ENCODE measurements around the gene SVBP.
A peak's percentile ranks its signal among the peaks of the same experiment; 100 is the strongest.

SVBP gene

DNA sequence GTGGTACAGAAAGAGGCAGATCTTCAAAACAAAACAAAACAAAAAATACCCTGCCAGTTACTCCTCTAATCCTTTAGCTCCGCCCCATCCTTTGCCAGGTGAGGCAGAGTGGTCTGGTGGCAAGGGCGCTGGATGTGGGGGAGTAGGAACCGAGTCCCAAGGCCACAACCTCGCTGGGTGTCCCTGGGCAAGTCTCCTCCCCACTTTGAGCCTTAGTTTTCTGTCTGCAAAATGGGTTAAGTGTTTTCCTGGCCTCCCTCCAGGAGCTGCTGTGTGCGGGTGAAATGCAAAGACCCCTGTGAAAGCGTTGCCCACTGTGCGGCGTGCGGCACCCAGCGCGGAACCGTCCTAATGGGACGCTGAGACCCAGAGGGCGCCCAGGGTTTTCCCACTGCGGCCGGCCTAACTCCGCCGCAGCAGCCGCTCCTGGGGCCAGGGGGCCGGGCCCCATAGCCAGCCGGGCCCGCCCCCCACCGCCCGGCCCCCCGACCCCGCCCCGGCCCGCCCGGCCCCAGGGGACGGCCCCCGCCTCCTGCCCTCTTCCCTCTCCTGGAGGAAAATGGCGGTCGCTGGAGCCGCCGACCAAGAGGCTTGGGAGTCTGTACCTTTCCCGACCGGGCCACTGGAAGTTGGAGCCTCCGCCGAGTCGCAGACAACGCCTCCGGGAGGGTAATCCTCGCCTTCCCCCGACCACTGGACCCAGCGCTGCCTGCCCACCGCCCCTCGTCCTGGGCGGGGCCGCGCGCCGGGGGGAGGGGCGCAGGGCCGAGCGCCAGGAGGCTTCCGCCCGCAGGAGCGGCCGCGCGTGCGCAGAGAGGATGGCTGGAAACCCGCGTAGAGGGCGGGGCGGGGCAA lies at the start of gene SVBP, which contains the start of gene ERMAP:
Gene SVBP, minus strand, starts transcription at position 813 of the 855 bp plus-strand sequence. CDS start 853 bp downstream, outside the sequence.
Gene ERMAP, plus strand, starts transcription at position 538 of the 855 bp plus-strand sequence. CDS start 13,327 bp downstream, outside the sequence.
- H3K4me3 ChIP-seq (ENCODE audit: low read length), result peak within 1 kb of the TSS; percentile 89
- no peaks in the 10 kb centered on the region for H3K36me3 ChIP-seq (replicated peaks; ENCODE audit: insufficient read depth, low read length)
- peak within 1 kb of the TSS; percentile 75 for H3K27ac ChIP-seq (ENCODE audit: low read length)
- no peaks in the 10 kb centered on the region for H3K79me2 ChIP-seq (ENCODE audit: low read length)
- H2AFZ ChIP-seq (ENCODE audit: low read length), result peak within 1 kb of the TSS; percentile 98
- H3K9me3 ChIP-seq (replicated peaks; ENCODE audit: insufficient read depth, low read length), result no peaks in the 10 kb centered on the region
- TF ChIP-seq EZH2phosphoT487 (IDR thresholded peaks at IDR 0.05; ENCODE audit: low read length) (no peak), EZH2 (optimal IDR thresholded peaks at IDR 0.05; ENCODE audit: low read depth, low read length) (no peak)
- TF ChIP-seq, protein P1, sequence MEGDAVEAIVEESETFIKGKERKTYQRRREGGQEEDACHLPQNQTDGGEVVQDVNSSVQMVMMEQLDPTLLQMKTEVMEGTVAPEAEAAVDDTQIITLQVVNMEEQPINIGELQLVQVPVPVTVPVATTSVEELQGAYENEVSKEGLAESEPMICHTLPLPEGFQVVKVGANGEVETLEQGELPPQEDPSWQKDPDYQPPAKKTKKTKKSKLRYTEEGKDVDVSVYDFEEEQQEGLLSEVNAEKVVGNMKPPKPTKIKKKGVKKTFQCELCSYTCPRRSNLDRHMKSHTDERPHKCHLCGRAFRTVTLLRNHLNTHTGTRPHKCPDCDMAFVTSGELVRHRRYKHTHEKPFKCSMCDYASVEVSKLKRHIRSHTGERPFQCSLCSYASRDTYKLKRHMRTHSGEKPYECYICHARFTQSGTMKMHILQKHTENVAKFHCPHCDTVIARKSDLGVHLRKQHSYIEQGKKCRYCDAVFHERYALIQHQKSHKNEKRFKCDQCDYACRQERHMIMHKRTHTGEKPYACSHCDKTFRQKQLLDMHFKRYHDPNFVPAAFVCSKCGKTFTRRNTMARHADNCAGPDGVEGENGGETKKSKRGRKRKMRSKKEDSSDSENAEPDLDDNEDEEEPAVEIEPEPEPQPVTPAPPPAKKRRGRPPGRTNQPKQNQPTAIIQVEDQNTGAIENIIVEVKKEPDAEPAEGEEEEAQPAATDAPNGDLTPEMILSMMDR (IDR thresholded peaks at IDR 0.05; ENCODE audit: low read length), result no peak
- no peaks in the 10 kb centered on the region for H4K20me1 ChIP-seq (ENCODE audit: insufficient read depth, low read length)
- H3K9me2 ChIP-seq (replicated peaks; ENCODE audit: insufficient read depth, low read length), result no peaks in the 10 kb centered on the region
- H3K9ac ChIP-seq (ENCODE audit: low read length), result peak within 1 kb of the TSS; percentile 94
- peaks cover 6% of the 10 kb centered on the region for H3K4me1 ChIP-seq (ENCODE audit: low read length)
- DNase-seq, result peak; percentile 91
- H3F3A ChIP-seq (ENCODE audit: insufficient read depth, low read length), result peaks cover 8% of the 10 kb centered on the region; the same call in 1 of the 2 replicates
- peak within 1 kb of the TSS; percentile 90 for H3K4me2 ChIP-seq (ENCODE audit: low read depth, low read length)
- H3K27me3 ChIP-seq (replicated peaks; ENCODE audit: insufficient read depth, low read length), result no peaks in the 10 kb centered on the region

GRCh38 chr1:42866549-42866948 lies 49.4 kb upstream of the SVBP start:
- H3K27ac ChIP-seq (ENCODE audit: low read length), result no peak overlapping the region
- no peak for DNase-seq
- TF ChIP-seq EZH2phosphoT487 (IDR thresholded peaks at IDR 0.05; ENCODE audit: low read length), result no peak
- TF ChIP-seq, protein P1 (IDR thresholded peaks at IDR 0.05; ENCODE audit: low read length), result no peak
- TF ChIP-seq EZH2 (optimal IDR thresholded peaks at IDR 0.05; ENCODE audit: low read depth, low read length), result no peak
- H3K36me3 ChIP-seq (replicated peaks; ENCODE audit: insufficient read depth, low read length), result no peaks in the 10 kb centered on the region
- no peaks in the 10 kb centered on the region for H3K9me3 ChIP-seq (replicated peaks; ENCODE audit: insufficient read depth, low read length)
- no peak overlapping the region for H2AFZ ChIP-seq (ENCODE audit: low read length)
- H3K9ac ChIP-seq (ENCODE audit: low read length), result no peak overlapping the region
- H3K27me3 ChIP-seq (replicated peaks; ENCODE audit: insufficient read depth, low read length), result no peaks in the 10 kb centered on the region
- H3K79me2 ChIP-seq (ENCODE audit: low read length), result no peaks in the 10 kb centered on the region
- no peaks in the 10 kb centered on the region for H3K9me2 ChIP-seq (replicated peaks; ENCODE audit: insufficient read depth, low read length)
- no peaks in the 10 kb centered on the region for H4K20me1 ChIP-seq (ENCODE audit: insufficient read depth, low read length)
- no peak overlapping the region for H3K4me3 ChIP-seq (ENCODE audit: low read length)
- H3F3A ChIP-seq (ENCODE audit: insufficient read depth, low read length), result no peaks in the 10 kb centered on the region
- no peak overlapping the region for H3K4me2 ChIP-seq (ENCODE audit: low read depth, low read length)
- H3K4me1 ChIP-seq (ENCODE audit: low read length), result no peaks in the 10 kb centered on the region

- no peaks in the 10 kb centered on the region for H3F3A ChIP-seq (ENCODE audit: insufficient read depth, low read length)
- no peak overlapping the region for H3K27ac ChIP-seq (ENCODE audit: low read length)
- DNase-seq, result no peak
- no peak overlapping the region for H3K4me2 ChIP-seq (ENCODE audit: low read depth, low read length)
- H3K79me2 ChIP-seq (ENCODE audit: low read length), result no peaks in the 10 kb centered on the region
- no peaks in the 10 kb centered on the region for H3K4me1 ChIP-seq (ENCODE audit: low read length)
- no peak overlapping the region for H3K4me3 ChIP-seq (ENCODE audit: low read length)
- no peak overlapping the region for H3K9ac ChIP-seq (ENCODE audit: low read length)
- H4K20me1 ChIP-seq (ENCODE audit: insufficient read depth, low read length), result no peaks in the 10 kb centered on the region
- H3K36me3 ChIP-seq (replicated peaks; ENCODE audit: insufficient read depth, low read length), result no peaks in the 10 kb centered on the region
- H2AFZ ChIP-seq (ENCODE audit: low read length), result no peak overlapping the region
- no peaks in the 10 kb centered on the region for H3K9me2 ChIP-seq (replicated peaks; ENCODE audit: insufficient read depth, low read length)
- TF ChIP-seq EZH2 (optimal IDR thresholded peaks at IDR 0.05; ENCODE audit: low read depth, low read length) (no peak), EZH2phosphoT487 (IDR thresholded peaks at IDR 0.05; ENCODE audit: low read length) (no peak)
- TF ChIP-seq, protein P1 (IDR thresholded peaks at IDR 0.05; ENCODE audit: low read length), result no peak
- no peaks in the 10 kb centered on the region for H3K27me3 ChIP-seq (replicated peaks; ENCODE audit: insufficient read depth, low read length)
- no peaks in the 10 kb centered on the region for H3K9me3 ChIP-seq (replicated peaks; ENCODE audit: insufficient read depth, low read length)
Measured at GRCh38 chr1:42861014-42861399, 43.8 kb upstream of the SVBP start.

Measured in MM.1S (cell line).